Nephron progenitor cell (in vitro differentiated cells): ENCODE data around the gene DNAH14.
A peak's percentile ranks its signal among the peaks of the same experiment; 100 is the strongest.

ENCODE experiments used
- DNase-seq: peaks from one replicate; pipeline ENCODE4 v3.0.0; 2021
- H3K27ac Mint-ChIP-seq: 2 replicates; pipeline ENCODE4 v1.8.0; 2021; ENCODE audit warnings: mild to moderate bottlenecking, moderate library complexity, mixed read lengths
- H3K27me3 Mint-ChIP-seq: 2 replicates; pipeline ENCODE4 v1.8.0; 2021; ENCODE audit warnings: mild to moderate bottlenecking, low read depth, mixed read lengths; ENCODE audit not compliant: poor library complexity
- H3K36me3 Mint-ChIP-seq: 2 replicates; pipeline ENCODE4 v1.8.0; 2021; ENCODE audit warnings: low read depth, mixed read lengths
- H3K4me1 Mint-ChIP-seq: 2 replicates; pipeline ENCODE4 v1.8.0; 2021; ENCODE audit warnings: mixed read lengths
- H3K4me3 Mint-ChIP-seq: 2 replicates; pipeline ENCODE4 v1.8.0; 2021; ENCODE audit warnings: mild to moderate bottlenecking, moderate library complexity, mixed read lengths
- H3K9me3 Mint-ChIP-seq: 2 replicates; pipeline ENCODE4 v1.8.0; 2021; ENCODE audit warnings: mild to moderate bottlenecking, moderate library complexity, mixed read lengths
- TF ChIP-seq, protein P1 (sequence below): fragments of 200-600 bp; sonication (generic); IDR thresholded peaks from 2 replicates; pipeline ENCODE4 v1.5.0; 2021; ENCODE audit warnings: antibody characterized with exemption

DNAH14 gene

GRCh38 chr1:225427235-225428067 is 498.0 kb downstream of the DNAH14 start, which contains the start of gene LBR:
TSS of gene LBR (minus strand) at chr1:225428038. CDS start at chr1:225424075, 3,963 bp downstream.
- Mint-ChIP-seq H3K4me1 (peaks cover 54% of the 10 kb centered on the region), H3K9me3 (peaks cover 22% of the 10 kb centered on the region), H3K27me3 (peaks cover 6% of the 10 kb centered on the region), H3K27ac (peak within 1 kb of the TSS; percentile 90), H3K36me3 (peaks cover 11% of the 10 kb centered on the region), H3K4me3 (peak within 1 kb of the TSS; percentile 92)
- TF ChIP-seq, protein P1, sequence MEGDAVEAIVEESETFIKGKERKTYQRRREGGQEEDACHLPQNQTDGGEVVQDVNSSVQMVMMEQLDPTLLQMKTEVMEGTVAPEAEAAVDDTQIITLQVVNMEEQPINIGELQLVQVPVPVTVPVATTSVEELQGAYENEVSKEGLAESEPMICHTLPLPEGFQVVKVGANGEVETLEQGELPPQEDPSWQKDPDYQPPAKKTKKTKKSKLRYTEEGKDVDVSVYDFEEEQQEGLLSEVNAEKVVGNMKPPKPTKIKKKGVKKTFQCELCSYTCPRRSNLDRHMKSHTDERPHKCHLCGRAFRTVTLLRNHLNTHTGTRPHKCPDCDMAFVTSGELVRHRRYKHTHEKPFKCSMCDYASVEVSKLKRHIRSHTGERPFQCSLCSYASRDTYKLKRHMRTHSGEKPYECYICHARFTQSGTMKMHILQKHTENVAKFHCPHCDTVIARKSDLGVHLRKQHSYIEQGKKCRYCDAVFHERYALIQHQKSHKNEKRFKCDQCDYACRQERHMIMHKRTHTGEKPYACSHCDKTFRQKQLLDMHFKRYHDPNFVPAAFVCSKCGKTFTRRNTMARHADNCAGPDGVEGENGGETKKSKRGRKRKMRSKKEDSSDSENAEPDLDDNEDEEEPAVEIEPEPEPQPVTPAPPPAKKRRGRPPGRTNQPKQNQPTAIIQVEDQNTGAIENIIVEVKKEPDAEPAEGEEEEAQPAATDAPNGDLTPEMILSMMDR = no peak
- DNase-seq = peak; percentile 71

GRCh38 chr1:225428068-225428880 is 498.8 kb downstream of the DNAH14 start:
- Mint-ChIP-seq H3K4me3 (peak overlapping the region; percentile 87), H3K27ac (peak overlapping the region; percentile 90), H3K36me3 (peaks cover 5% of the 10 kb centered on the region), H3K27me3 (peaks cover 6% of the 10 kb centered on the region), H3K4me1 (peaks cover 46% of the 10 kb centered on the region), H3K9me3 (peaks cover 27% of the 10 kb centered on the region)
- TF ChIP-seq, protein P1 = no peak
- peak; percentile 86 for DNase-seq

DNA sequence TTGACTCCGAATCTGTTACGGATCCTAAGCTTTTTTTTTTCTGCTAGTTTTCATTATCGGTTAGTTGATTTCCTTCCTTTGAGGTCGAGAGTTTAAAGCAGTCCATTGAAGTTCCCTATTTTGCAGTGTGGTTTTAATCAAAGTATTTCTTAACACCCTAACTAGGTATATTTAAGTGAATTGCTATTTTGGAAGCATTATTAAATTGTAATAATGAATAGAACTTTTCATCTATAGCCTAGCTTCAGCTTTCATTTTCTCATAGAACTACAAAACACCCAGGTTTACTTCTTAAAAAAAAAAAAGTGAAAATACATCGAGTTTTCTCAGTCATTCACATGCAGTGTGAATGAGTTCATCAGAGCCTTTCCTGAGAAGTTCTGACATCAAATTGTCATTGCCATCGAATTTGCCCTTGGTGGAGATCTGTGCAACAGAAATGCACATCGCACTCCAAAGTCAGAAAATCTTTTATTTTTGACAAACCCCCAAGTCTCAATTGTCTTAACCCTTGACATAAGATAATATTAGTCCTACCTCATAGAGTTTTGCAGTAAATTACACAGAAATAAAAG is 499.5 kb downstream of the DNAH14 start:
- Mint-ChIP-seq H3K9me3 (peaks cover 27% of the 10 kb centered on the region), H3K36me3 (peaks cover 5% of the 10 kb centered on the region)
- no peak for DNase-seq

DNA sequence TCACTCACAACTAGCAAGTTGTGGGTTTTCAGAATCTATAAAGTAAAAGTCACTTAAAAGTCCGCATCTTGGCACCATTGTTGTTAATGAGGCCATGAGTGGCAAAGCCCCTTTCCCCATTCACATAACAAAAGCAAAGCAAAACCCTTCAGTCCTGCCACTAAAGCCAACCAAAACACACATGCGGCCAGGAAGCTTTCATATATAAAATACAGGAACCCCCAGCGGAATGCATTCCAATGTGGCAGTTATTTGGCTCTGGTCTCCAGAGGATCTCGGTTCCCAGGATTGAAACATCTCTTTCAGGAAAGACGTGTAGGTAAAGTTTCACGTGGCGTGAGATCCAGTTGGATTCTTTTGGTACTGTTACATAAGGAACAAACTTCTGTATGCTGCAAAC is 500.8 kb downstream of the DNAH14 start:
- H3K4me3 Mint-ChIP-seq = no peak overlapping the region

More for the DNA sequence above, 499.5 kb downstream of the DNAH14 start:
- peak overlapping the region; percentile 87 for H3K4me3 Mint-ChIP-seq
- TF ChIP-seq, protein P1 = no peak
- H3K27ac Mint-ChIP-seq = peak overlapping the region; percentile 90
- peaks cover 6% of the 10 kb centered on the region for H3K27me3 Mint-ChIP-seq
- H3K4me1 Mint-ChIP-seq = peaks cover 39% of the 10 kb centered on the region

DNA sequence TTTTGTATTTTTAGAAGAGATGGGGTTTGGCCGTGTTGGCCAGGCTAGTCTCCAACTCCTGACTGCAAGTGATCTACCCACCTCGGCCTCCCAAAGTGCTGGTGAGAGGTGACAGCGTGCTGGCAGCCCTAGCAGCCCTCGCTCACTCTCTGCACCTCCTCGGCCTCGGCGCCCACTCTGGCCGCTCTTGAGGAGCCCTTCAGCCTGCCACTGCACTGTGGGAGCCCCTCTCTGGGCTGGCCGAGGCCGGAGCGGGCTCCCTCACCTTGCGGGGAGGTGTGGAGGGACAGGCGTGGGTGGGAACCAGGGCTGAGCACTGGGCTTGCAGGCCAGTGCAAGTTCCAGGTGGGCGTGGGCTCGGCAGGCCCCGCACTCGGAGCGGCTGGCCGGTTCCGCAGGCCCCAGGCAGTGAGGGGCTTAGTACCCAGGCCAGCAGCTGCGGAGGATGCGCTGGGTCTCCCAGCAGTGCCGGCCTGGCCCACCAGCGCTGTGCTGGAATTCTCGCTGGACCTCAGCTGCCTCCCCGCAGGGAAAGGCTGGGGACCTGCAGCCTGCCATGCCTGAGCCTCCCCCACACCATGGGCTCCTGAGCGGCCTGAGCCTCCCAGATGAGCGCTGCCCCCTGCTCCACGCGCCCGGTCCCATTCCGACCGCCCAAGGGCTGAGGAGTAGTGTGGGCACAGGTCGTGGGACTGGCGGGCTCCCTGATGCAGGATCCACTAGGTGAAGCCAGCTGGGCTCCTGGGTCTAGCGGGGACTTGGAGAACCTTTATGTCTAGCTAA is 501.8 kb downstream of the DNAH14 start:
- TF ChIP-seq, protein P1 = no peak
- Mint-ChIP-seq H3K36me3 (peaks cover 5% of the 10 kb centered on the region), H3K27me3 (peaks cover 6% of the 10 kb centered on the region), H3K9me3 (peaks cover 27% of the 10 kb centered on the region), H3K27ac (no peak overlapping the region), H3K4me1 (peaks cover 22% of the 10 kb centered on the region), H3K4me3 (no peak overlapping the region)
- DNase-seq = no peak

More for the DNA sequence above, 500.8 kb downstream of the DNAH14 start:
- peaks cover 5% of the 10 kb centered on the region for H3K36me3 Mint-ChIP-seq
- peaks cover 27% of the 10 kb centered on the region for H3K9me3 Mint-ChIP-seq
- no peak for DNase-seq
- H3K27me3 Mint-ChIP-seq = peaks cover 6% of the 10 kb centered on the region
- H3K4me1 Mint-ChIP-seq = peaks cover 25% of the 10 kb centered on the region
- H3K27ac Mint-ChIP-seq = no peak overlapping the region
- TF ChIP-seq, protein P1 = no peak
